Hepatocyte (in vitro differentiated cells): ENCODE results near the gene H2AZ2.

ENCODE experiments used
- CTCF ChIP-seq: fragments of 200-600 bp; sonication (generic); IDR thresholded peaks from 2 replicates; pipeline ENCODE4 v1.5.1; 2016; ENCODE audit warnings: antibody characterized with exemption, mild to moderate bottlenecking; ENCODE audit not compliant: poor library complexity
- EZH2 ChIP-seq: fragments of 200-600 bp; sonication (generic); IDR thresholded peaks from 2 replicates; pipeline ENCODE4 v1.6.1; 2016; ENCODE audit warnings: antibody characterized with exemption, mild to moderate bottlenecking, borderline replicate concordance
- EZH2phosphoT487 ChIP-seq: fragments of 200-600 bp; sonication (generic); IDR thresholded peaks from one replicate; pipeline ENCODE4 v1.6.1; 2018; ENCODE audit warnings: antibody characterized with exemption, mild to moderate bottlenecking, low read depth, moderate library complexity; ENCODE audit not compliant: unreplicated experiment, severe bottlenecking

GRCh38 chr7:44845451-44845850 lies 2.4 kb downstream of the H2AZ2 start:
- TF ChIP-seq CTCF (no peak), EZH2phosphoT487 (no peak), EZH2 (no peak)
